T-helper 2 cell (primary cell): ENCODE data around the gene SH3BP5.
A peak's percentile ranks its signal among the peaks of the same experiment; 100 is the strongest.

Experiments
- DNase-seq, 5 experiments: peaks; one replicate each; pipeline versions ENCODE4 v3.0.0 to v3.0.0-alpha.2; 2012 to 2022

Gene SH3BP5

DNA sequence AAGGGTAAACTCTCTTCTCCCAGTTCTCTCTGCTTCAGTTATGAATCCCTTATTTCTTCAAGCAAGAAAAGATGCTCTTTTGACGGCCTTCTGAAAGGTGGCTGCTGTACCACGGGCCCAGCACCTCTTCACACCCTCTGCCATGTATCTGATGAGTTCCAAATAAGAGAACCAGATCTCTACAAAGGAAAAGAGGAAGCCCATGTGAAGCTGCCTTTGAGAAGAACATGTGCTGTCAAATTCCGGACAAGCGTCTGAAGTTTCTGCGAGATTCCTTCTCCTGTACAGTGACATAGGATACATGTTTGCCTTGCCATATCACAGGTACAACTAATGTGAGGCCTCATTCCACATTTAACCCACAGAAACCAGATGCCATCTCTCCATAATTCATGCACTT is 59.2 kb downstream of the SH3BP5 start:
- DNase-seq, result no peak

DNA sequence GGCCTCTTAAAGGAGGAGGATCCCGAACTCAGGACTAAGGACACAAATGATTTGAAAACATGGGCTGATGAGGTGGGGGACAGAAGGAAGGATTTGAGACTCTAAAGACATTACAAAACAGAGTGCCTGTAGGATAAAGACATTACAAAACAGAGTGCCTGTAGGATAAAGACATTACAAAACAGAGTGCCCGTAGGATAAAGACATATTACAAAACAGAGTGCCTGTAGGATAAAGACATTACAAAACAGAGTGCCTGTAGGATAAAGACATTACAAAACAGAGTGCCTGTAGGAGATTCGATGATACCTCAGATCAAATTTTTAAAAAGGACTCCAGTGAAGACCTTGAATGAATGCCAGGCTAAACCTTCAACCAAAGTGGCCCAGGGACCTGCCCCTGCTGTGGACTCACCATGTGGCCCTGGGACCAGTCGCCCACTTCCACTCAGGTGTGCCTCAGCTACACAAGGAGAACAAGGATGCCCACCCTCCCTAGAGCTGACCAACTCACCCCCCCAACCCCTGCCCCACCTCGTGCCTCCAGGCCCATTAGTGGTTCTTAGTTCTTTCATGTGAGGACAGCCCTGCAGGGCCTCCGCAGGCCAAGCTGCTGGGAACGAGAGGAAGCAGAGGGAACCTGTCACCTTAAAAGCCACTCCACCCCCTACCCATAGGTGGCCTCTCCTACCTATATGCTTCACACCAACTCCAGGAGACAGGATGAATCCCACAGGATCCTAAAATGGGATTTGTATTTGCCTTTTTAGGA is 59.8 kb downstream of the SH3BP5 start:
- no peak for DNase-seq

DNA sequence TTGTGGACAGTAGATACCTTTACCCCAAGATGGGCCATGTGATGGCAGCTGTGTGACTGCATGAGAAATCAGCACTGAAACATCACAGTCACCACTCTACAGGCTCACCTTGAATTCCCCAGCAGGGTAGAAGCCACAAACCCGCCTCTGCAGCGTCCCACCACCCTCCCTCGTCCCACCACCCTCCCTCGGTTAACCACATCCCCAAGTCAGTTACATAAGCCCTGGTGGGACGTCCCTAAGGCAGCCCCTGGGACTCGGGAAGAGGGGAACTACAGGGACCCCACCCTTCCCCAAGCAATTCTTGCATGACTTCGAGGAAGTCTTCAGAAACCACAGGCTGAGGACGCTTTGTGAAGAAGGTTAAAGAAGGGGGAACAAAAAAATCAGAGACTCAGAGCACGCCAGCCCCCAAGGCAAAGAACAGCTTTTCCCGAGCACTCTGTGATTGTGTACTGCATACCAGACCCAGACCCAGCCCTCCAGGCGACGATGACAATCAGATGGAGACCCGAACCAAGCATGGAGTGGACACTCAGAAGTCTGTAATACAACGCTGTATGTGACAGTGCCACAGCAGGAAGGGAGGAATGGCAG is 60.5 kb downstream of the SH3BP5 start:
- DNase-seq, result peak; percentile 53 to 91 (median 79)

DNA sequence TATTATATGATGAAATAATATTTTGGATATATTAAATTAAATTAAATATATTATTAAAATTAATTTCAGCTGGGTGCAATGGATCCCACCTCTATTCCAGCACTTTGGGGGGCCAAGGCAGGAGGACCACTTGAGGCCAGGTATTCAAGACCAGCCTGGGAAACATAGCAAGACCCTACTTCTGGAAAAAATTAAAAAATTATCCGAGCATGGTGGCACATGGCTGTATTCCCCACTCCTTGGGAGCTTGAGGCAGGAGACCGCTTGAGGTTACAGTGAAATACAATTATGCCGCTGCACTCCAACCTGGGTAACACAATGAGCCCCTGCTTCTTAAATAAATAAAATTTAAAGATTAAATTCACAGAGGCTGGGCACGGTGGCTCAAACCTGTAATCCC is 61.4 kb downstream of the SH3BP5 start:
- DNase-seq, result no peak

DNA sequence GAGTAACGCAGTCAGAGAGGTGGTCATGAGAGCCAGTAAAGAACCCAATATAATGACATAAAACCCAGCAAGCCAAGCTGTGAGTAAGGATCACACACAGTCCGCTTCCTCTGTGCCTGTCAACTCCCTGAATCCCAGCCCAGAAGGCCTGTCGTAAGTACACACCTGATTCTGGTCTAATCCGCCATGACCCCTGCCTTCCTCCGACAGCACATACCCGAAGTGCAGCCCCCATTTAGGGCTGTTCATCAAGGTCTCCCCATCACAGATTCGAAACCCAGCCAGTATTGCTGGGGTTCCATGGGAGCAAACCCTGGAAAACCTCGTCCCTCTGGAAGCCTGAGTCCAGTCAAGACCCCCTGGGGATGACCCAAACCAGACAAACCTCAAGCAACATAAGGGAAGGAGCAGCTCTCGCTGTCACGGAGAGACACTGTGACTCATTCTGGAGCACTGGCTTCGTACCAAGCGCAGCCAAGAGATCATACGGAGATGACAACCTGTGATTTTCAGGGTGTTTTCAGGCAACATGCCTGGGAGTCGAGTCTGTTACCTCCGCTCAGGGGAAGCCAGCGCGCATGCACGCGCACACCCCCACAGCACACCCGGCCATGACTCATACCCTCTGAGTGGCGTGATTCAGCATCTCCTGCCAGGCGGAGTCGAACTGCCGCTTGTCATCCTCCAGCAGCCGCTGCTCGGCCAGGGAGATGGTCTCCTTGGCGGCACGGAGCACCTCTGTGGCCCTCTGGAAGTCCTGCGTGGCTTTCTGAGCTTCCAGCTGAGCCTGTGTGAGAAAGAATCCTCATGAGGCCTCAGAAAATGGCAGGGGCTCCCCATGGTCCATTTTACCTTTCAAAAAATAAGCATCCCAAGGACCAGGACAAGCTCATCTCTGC is 63.0 kb downstream of the SH3BP5 start:
- DNase-seq, result peak; percentile 57 to 92 (median 75)

DNA sequence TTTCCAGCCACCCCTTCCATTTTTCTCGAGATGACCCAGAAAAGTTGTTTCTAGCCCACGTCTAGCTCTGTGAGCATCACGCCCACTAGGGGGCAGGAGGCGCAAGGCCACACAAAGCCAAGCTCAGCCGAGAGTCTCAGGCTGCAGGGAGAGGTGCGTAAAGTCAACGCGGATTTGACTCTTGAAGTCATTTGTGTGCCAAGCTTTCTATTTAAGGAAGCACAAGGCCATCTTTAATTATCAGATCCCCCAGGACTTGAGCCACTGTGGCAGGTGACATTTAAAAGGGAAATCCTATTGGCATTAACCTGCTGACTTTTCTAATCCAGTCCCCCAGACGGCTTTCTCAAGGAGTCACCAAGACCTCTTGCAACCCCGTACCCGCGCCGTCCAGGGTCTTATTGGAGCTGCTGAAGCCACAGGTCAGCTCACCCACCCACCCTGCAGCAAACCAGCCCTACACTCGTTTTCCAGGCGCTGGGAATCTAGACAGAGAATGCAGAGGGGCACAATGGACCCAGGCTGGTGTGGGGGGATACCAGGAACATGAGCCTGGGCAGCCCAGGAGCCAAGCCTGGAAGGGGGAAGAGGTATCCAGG is 64.3 kb downstream of the SH3BP5 start:
- DNase-seq, result peak; percentile 57 to 89 (median 77)

DNA sequence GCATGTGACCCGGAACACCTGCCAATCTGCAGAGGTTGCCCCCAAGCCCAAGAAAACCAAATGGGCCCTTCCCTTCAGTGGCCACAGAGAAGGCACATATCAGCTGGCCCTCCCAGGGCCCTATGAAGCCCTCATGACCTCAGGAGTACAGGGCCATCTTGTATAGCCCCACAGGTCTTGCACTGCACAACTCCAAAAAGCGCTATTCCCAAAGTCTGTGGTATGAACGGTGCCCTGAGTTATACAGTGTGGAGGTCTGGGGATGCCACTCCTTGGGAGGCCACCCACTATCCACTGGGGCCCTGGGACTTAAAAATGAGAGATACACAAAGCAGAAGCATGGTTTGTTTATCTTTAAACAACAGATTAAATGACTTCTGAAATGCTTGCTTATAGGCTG is 64.9 kb downstream of the SH3BP5 start:
- DNase-seq, result no peak

DNA sequence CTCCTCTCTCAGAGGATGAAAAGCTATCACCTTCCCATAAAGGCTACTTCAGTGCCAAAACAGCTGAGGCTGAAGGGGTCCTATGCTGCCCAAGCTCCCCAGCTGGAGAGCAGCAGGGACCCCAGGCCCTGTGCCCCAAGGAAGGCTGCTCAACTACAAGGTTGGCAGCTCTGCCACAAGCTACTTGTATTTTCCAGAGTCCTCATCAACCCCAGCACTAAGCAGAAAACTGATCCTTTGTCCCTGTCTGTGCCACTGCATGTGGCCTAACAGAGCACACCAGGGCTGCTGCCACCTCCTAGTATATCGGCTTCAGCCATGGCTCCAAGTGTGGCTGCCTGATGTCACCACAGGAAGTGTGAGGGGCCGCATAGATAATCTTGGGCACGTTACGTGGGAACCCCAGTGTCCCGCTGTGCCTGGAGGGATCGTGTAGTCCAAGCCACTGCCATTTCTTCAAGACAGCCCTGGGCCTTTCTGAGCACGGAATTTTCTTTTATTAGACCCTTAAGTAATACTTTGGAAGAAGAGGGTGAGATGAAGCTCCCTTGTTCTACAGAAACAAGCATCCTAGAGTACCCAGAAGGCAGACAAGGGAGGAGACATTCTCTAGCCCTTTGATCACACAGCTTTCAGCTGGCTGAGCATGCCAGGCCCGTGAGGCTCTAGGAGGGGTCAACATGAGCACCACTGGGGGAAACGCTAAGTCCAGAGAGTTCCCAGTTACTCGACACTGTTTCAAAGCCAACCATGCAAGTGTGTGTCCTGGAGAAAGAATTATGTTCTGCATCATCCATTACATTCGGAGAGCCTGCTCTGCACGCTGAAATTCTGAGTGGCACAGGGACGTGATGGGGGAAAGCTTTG is 65.6 kb downstream of the SH3BP5 start:
- DNase-seq, result no peak

DNA sequence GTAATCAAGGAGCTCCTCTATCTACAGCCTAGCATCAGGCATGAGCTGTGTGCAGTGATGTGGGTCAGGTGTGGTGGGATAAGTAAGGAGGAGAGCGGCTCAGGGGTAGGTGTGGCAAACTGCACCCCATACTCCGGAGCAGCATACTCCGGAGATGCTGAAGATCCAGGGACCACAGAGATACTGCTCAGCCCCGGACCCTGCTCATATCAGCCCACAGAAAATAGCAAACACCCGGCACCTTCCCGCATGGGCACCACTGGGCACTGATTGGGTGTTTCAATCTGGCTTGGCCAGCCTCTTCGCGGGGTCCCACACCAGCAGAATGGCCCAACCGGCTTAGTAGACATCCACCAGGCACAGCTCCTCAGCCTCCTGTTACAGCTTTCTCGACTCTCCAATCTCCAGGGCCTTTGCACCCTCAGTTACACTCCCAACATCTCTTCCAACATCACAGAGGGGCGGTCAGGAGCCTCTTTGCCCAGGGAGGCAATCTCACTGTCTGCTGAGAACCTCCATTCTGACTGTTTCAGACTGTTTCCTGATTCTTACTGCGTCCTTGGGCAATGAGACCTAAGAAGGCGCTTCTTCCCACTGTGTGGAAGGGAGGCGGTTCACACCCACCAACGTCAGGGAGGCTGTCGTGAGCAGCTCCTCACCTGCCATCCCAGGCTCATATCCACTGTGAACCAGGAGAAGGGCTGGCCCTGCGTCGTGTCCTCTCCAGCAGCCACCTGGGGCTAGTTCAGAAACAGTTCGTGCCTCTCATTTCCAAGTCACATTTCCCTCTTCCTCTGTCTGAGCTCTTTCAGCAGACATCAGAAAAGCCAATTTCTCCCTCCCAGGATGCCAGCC is 66.5 kb downstream of the SH3BP5 start:
- no peak for DNase-seq

DNA sequence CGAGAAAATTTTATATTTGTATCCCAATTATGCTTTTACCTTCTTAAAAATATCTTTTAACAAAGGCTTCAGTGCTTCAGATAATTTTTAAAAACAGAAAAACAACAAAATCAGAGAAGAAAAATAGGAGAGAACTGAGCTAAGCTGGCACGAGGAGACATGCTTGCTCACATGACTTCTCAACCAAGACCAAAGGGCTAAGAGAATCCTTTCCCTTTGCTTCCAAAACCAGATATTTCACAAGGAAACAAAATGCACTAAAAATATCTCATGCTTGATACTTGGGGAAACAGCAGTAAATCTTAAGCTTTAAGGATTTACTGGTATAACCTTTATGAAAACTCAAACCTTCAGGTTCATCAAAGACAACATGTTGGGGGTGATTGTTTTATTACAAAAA is 67.9 kb downstream of the SH3BP5 start:
- no peak for DNase-seq

DNA sequence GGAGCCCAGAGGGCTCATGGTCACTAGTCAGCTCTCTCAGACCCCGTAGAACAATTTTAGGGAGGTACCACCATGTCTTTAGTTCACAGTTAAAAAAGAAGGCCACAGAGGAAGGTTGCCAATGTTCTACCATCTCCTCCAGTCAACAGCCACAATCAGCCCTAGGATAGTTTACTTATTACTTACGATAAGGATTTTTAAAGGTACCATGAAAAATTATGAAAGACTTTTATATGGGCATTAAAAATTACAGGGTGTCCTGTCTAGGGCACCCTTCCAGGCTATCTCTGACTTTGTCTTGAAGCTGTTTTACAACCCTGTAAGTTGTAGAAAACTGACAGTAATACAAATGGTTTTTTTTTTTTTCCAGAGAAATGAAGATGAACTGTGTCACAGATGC is 68.5 kb downstream of the SH3BP5 start:
- DNase-seq, result no peak

DNA sequence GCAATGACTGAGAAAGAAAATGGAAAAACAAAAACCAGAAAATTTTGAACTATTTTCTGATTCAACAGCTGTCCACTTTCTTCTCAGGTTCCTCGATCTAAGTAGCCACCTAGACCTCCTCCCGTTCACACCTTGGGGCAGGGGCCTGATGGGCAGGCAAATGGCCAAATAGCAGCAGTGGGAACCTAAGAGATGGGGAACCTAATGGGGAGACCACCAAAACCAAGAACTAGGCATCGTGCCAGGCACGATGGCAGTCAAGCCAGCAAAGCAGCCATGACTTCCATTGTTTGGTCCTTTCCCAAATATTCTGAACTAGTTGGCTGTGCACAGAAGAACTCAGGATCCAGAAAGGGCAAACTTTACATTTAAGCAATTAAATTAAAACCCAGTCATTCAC is 69.3 kb downstream of the SH3BP5 start:
- DNase-seq, result no peak

DNA sequence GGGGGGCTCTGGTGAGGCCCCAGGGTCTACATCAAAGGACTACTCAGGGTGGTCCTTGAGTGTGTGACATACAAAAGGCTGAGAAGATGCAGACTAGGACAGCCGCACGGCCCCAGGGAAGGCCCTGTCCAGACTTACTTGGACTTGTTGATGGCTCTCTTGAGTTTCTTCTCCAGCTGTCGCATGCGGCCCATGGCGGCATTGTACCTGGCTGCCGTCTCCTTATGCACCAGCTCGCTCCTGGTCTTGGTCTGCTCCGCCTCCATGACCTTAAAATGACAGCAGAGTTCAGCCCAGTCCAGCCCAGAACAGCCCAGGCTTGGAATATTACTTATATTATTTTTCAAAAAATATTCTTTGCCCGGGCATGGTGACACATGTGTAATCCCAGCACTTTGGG is 70.4 kb downstream of the SH3BP5 start:
- no peak for DNase-seq

DNA sequence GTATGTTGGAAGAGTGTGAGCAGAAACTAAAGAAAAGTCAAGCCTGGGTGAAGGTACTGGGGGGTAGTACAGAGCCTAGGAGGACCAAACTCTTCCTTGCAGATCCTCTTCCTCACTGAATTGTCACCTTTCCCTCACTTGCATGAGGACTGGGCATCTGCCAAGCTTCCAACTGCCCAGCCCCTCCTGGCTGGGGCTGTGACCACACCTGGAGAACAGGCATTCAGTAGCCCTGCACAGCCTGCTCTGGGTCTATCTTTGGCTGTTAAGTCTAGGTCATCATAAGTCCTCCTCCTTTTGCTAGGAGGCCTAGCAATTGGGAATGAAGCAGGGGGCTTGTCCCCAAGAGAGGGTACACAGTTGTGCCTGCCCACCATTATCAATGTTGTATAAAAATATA is 71.1 kb downstream of the SH3BP5 start:
- DNase-seq, result no peak

DNA sequence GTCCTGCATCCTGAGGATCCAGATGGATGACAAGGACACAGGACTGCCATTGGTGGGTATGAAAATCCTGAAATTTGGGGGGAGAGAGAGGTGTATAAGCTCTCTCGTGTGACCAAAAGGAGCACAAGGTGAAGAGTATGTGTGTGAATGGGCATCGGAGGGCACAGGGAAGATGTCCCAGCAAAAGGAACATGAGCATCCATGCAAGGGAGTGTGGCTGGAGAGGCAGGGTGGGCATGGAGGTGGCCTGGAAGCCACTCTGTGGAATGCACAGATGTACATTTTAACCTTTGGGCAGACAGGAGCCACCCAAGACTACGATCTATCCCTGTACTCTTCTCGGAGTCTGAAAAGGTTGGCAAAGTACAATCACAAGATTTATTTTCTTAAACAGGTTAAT is 71.9 kb downstream of the SH3BP5 start:
- no peak for DNase-seq

DNA sequence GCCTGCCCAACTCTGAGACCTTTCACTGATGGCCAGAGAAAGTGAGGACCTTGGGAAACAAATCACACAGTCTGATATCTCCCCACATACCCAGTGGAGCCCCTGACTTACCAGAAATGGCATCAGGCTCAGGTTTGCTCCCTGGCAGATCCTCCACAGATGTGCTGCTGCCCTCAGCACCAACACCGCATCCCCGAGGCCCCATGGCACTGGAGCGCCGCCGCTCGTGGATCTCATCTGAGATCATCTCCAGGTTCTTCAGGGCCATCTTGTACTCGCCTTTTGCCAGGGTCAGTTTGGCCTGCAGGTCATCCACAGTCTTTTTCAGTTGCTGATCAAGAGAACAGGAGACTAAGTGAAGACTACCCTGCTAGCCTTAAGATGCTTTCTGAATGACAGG is 73.7 kb downstream of the SH3BP5 start:
- DNase-seq, result no peak

DNA sequence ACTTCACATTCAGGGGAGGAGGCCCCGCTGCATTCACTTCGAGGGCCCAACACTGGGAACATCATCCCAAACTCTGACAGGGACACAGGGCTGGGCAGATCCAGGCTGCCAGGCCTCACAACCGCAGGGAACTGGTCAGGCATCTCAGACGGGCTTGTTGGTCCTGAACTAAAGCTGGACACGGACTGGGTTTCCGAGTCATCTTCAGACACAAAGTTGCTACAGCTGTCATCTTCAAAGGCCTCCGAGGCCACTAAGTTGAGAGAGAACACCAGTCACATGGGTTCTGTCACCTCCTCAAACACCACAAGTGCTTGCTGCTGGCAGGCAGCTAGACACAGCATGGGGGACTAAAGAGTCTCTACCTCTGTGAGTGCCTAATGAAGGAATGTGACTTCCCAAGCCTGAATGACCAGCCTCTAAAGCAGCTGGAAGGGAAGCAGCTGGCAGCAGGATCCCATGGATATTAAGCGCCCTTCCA is 75.5 kb downstream of the SH3BP5 start:
- no peak for DNase-seq

DNA sequence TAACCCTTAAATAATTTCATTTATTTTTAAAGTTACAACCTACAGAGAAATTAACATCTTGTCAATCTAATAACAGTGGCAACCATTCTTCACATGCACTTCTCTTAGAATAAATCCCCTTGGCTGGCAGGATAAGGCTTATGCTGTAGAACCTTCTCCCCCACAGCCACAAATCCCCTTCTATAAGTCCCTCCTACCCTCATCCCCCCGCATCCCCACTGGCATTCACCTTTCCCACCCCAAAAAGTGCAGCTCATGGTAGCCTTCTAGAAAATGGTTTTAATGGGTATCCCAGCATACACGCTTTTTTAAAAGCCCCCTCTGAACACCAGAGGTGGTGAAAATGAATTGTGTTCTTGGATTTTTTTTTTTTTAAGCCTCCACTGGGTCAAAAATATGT is 77.2 kb downstream of the SH3BP5 start:
- DNase-seq, result no peak

DNA sequence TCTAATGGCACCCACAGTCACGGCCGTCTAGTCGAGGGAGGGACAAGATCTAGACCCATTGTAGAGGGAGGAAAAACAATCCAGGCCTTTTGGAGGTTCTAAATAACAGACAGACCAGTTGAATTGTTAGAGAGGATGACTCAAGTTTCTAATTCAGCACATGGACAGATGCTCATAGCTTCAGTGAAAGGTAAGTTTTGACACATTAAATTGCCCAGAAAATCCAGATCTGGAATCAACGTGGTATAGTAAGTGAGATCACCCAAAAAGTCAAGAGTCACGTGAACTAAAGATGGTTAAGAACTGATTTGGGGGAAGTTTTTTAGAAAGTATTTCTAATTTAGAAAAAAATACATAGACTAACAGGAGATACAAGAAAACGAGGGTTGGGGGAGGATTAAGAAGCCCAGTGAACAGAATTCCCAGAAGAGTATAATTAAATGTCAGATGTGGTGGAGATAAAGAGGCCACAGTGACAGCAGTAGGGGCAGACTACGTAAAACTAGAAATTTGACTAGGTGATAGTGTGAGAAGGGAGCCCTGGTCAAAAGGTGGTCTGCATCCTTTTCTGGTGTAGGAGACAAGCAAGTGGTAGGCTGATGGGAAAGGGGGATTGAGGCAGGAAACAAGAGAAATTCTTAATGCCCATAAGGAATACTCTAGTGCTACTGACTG is 79.2 kb downstream of the SH3BP5 start:
- peak in 1 of 5 experiments; percentile 24 for DNase-seq

DNA sequence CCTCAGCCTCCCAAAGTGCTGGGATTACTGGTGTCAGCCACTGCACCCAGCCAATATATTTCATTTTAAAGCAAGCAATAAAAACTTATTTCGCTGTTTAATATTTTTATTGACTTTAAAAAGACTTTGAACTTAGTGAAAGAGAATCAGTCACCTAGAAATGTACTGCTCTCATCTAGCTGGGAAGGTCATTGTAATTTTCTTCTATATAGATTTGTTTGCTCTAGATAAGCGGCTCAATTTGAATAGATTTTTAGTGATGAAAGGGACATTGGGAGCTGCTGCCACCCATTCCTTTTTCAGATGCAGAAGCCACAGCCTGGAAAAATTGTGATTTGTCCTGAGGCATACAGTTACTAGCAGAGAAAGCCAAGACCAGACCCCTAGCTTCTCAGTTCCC is 86.2 kb downstream of the SH3BP5 start:
- no peak for DNase-seq
